Fibroblast of upper back skin (primary cell): ENCODE measurements around the gene BACE1-AS.
A peak's percentile ranks its signal among the peaks of the same experiment; 100 is the strongest.
"Not testable (repeated sequence)": the region's sequence is repeated elsewhere in the genome, so short reads cannot be mapped to it uniquely, and the experiment has no call there.

ENCODE experiments used
- DNase-seq: peaks from one replicate; pipeline ENCODE4 v3.0.0-alpha.2; 2013

BACE1-AS gene

GRCh38 chr11:117290809-117291396 is at the start of gene BACE1-AS:
Gene BACE1-AS, plus strand, starts transcription at chr11:117291346.
- no peak for DNase-seq

GRCh38 chr11:117248341-117248740 is 42.8 kb upstream of the BACE1-AS start:
- no peak for DNase-seq

GRCh38 chr11:117249571-117249970 is 41.6 kb upstream of the BACE1-AS start:
- no peak for DNase-seq

GRCh38 chr11:117251506-117251905 is 39.6 kb upstream of the BACE1-AS start:
- DNase-seq = no peak

GRCh38 chr11:117255966-117256365 is 35.2 kb upstream of the BACE1-AS start:
- DNase-seq = no peak

GRCh38 chr11:117256573-117256972 is 34.6 kb upstream of the BACE1-AS start:
- peak; percentile 47 for DNase-seq

GRCh38 chr11:117258576-117258975 is 32.6 kb upstream of the BACE1-AS start:
- DNase-seq = peak; percentile 61

GRCh38 chr11:117259417-117259816 is 31.7 kb upstream of the BACE1-AS start:
- peak; percentile 83 for DNase-seq

- not testable (repeated sequence) for DNase-seq
Observed at GRCh38 chr11:117264624-117265323, 26.4 kb upstream of the BACE1-AS start.

GRCh38 chr11:117265745-117266144 is 25.4 kb upstream of the BACE1-AS start:
- no peak for DNase-seq

GRCh38 chr11:117269856-117270255 is 21.3 kb upstream of the BACE1-AS start:
- no peak for DNase-seq

GRCh38 chr11:117271208-117271607 is 19.9 kb upstream of the BACE1-AS start:
- no peak for DNase-seq

GRCh38 chr11:117272175-117272574 is 19.0 kb upstream of the BACE1-AS start:
- DNase-seq = not testable (repeated sequence)

GRCh38 chr11:117273550-117274289 is 17.4 kb upstream of the BACE1-AS start:
- DNase-seq = peak; percentile 93

- DNase-seq = peak; percentile 32
Observed at GRCh38 chr11:117278347-117278746, 12.8 kb upstream of the BACE1-AS start.

GRCh38 chr11:117279711-117280376 is 11.3 kb upstream of the BACE1-AS start:
- no peak for DNase-seq

- peak; percentile 99 for DNase-seq
Observed at GRCh38 chr11:117281159-117281558, 10.0 kb upstream of the BACE1-AS start.

GRCh38 chr11:117281869-117282268 is 9.3 kb upstream of the BACE1-AS start:
- DNase-seq = no peak

GRCh38 chr11:117282956-117283355 is 8.2 kb upstream of the BACE1-AS start:
- DNase-seq = no peak

GRCh38 chr11:117284053-117284452 is 7.1 kb upstream of the BACE1-AS start:
- DNase-seq = no peak

GRCh38 chr11:117286588-117286987 is 4.6 kb upstream of the BACE1-AS start:
- DNase-seq = no peak

- no peak for DNase-seq
Observed at GRCh38 chr11:117287668-117288067, 3.5 kb upstream of the BACE1-AS start.

- no peak for DNase-seq
Observed at GRCh38 chr11:117289795-117290194, 1.4 kb upstream of the BACE1-AS start.
